Measurements from ENCODE around the gene FEN1. TPM values are rescaled to one million over a fixed set of nuclear protein-coding genes. Genes with fewer than 3 reads are reported as not detected.
A peak's percentile ranks its signal among the peaks of the same experiment; 100 is the strongest.

Gene FEN1
- total RNA-seq, 2 donors from 2014 or later: 4.5 to 5.4 TPM

DNA sequence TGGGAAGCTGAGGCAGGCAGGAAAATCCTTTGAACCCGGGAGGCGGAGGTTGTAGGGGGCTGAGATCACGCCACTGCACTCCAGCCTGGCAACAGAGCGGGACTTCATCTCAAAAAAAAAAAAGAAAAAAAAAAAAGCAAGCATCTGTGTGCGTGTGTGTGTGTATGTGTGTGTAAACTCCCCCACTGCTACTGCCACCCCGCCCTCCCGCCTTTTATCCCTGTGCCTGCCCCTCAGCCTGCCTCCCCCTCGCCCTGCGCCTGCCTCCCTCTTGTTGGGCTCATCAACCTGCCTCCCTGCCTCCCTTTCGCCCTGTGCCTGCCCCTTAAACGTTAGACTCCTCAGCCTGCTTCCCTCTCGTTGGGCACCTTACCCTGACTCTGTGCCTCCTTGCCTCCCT lies 18.3 kb upstream of the FEN1 start:
- no peak for ATAC-seq (ENCODE audit: insufficient number of reproducible peaks, low FRiP score, low read depth)
- H3K27me3 ChIP-seq (replicated peaks; ENCODE audit: insufficient read depth): no peaks in the 10 kb centered on the region
- H3K9me3 ChIP-seq: no peaks in the 10 kb centered on the region
- H3K27ac ChIP-seq: no peak overlapping the region
- DNase-seq (ENCODE audit: low spot score): no peak
- no peak for TF ChIP-seq CTCF (IDR thresholded peaks at IDR 0.05)
- no peaks in the 10 kb centered on the region for H3K4me1 ChIP-seq (ENCODE audit: control insufficient read depth in 1 of 2, low read depth in 2 of 2)
- no peaks in the 10 kb centered on the region for H3K36me3 ChIP-seq
- H3K4me3 ChIP-seq: no peak overlapping the region

DNA sequence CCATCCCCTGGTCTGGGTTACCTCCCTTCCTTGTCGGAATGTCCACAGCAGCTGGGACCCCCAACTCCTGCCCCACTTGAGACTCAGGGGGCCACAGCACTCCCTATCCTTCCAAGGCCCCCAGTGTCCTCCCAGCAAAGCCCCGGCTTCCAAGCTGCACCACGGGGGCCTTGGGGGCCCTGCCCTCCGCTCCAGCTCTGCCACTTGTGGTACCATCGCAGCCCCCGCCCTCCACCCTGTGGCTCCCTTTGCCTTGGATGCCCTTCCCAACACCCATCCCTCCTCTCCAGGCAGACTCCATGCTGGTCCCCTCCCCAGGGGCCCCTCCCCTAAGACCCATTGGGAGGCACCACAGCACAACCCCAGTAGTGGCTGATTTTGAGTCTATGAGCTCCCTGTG lies 17.6 kb upstream of the FEN1 start:
- no peaks in the 10 kb centered on the region for H3K4me1 ChIP-seq (ENCODE audit: control insufficient read depth in 1 of 2, low read depth in 2 of 2)
- no peaks in the 10 kb centered on the region for H3K27me3 ChIP-seq (replicated peaks; ENCODE audit: insufficient read depth)
- no peak for TF ChIP-seq CTCF (IDR thresholded peaks at IDR 0.05)
- no peak overlapping the region for H3K27ac ChIP-seq
- ATAC-seq (ENCODE audit: insufficient number of reproducible peaks, low FRiP score, low read depth) (no peak), DNase-seq (ENCODE audit: low spot score) (no peak)
- no peak overlapping the region for H3K4me3 ChIP-seq
- H3K9me3 ChIP-seq: no peaks in the 10 kb centered on the region
- no peaks in the 10 kb centered on the region for H3K36me3 ChIP-seq

GRCh38 chr11:61775606-61776554 lies 16.8 kb upstream of the FEN1 start:
- ATAC-seq (ENCODE audit: insufficient number of reproducible peaks, low FRiP score, low read depth) (no peak), DNase-seq (ENCODE audit: low spot score) (no peak)
- Histone ChIP-seq H3K4me1 (ENCODE audit: control insufficient read depth in 1 of 2, low read depth in 2 of 2) (no peaks in the 10 kb centered on the region), H3K4me3 (no peak overlapping the region), H3K9me3 (no peaks in the 10 kb centered on the region), H3K36me3 (no peaks in the 10 kb centered on the region), H3K27me3 (replicated peaks; ENCODE audit: insufficient read depth) (no peaks in the 10 kb centered on the region), H3K27ac (no peak overlapping the region)
- no peak for TF ChIP-seq CTCF (IDR thresholded peaks at IDR 0.05)

GRCh38 chr11:61776561-61777075 lies 16.1 kb upstream of the FEN1 start:
- no peaks in the 10 kb centered on the region for H3K9me3 ChIP-seq
- H3K4me1 ChIP-seq (ENCODE audit: control insufficient read depth in 1 of 2, low read depth in 2 of 2): no peaks in the 10 kb centered on the region
- DNase-seq (ENCODE audit: low spot score) (no peak), ATAC-seq (ENCODE audit: insufficient number of reproducible peaks, low FRiP score, low read depth) (no peak)
- H3K27me3 ChIP-seq (replicated peaks; ENCODE audit: insufficient read depth): no peaks in the 10 kb centered on the region
- H3K27ac ChIP-seq: no peak overlapping the region
- no peaks in the 10 kb centered on the region for H3K36me3 ChIP-seq
- peak; percentile 29 for TF ChIP-seq CTCF (IDR thresholded peaks at IDR 0.05)
- H3K4me3 ChIP-seq: no peak overlapping the region

DNA sequence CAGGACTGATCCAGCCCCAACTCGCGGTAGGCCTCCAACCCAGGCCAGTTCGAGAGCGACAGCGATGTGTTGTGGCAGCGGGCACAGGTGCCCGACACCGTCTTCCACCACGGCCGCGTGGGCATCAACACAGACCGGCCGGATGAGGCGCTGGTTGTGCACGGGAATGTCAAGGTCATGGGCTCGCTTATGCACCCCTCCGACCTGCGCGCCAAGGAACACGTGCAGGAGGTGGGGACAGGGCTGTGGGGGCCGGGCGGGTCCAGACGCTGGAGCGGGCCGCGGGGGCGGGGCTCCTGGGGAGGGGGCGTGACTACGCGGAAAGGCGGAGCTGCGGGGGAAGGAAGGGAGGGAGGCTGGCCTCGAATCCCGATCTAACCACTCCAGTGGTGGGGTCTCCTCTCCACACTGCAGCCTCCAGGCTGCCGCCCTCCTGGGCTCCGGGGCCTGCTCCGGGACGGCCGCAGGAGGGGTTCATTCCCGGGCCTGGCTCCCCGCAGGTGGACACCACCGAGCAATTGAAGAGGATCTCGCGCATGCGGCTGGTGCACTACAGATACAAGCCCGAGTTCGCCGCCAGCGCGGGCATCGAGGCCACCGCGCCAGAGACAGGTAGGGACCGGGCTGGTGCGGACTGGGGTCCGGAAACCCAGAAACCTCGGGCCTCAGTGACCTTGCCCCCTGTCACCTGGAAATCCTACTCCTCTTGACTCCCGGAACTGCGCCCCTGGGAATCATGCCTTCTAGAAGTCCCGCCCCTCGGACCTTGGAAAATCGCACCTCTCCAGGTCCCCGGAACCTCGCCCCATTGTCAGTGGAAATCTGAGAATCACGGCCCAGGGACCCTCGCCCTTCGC lies 15.2 kb upstream of the FEN1 start:
- H3K27ac ChIP-seq: no peak overlapping the region
- H3K4me1 ChIP-seq (ENCODE audit: control insufficient read depth in 1 of 2, low read depth in 2 of 2): no peaks in the 10 kb centered on the region
- no peaks in the 10 kb centered on the region for H3K9me3 ChIP-seq
- H3K27me3 ChIP-seq (replicated peaks; ENCODE audit: insufficient read depth): no peaks in the 10 kb centered on the region
- no peak for TF ChIP-seq CTCF (IDR thresholded peaks at IDR 0.05)
- no peaks in the 10 kb centered on the region for H3K36me3 ChIP-seq
- ATAC-seq (ENCODE audit: insufficient number of reproducible peaks, low FRiP score, low read depth) (no peak), DNase-seq (ENCODE audit: low spot score) (no peak)
- H3K4me3 ChIP-seq: peak overlapping the region; percentile 27

All from thoracic aorta (tissue), 2 donors.